Brain microvascular endothelial cell (primary cell): Measurements from ENCODE around the gene PTPRM.

Source experiments
- DNase-seq: peaks from one replicate; pipeline ENCODE4 v3.0.0-alpha.2; 2020
- H3K27ac ChIP-seq: fragments of 250-450 bp; sonication (Bioruptor Pico); 2 replicates; pipeline ENCODE4 v1.5.1; 2020; ENCODE audit warnings: mild to moderate bottlenecking, moderate library complexity
- H3K27me3 ChIP-seq: fragments of 250-450 bp; sonication (Bioruptor Pico); replicated peaks from 2 replicates; pipeline ENCODE4 v1.5.1; 2020; ENCODE audit warnings: mild to moderate bottlenecking
- H3K36me3 ChIP-seq: fragments of 250-450 bp; sonication (Bioruptor Pico); replicated peaks from 2 replicates; pipeline ENCODE4 v1.5.1; 2020; ENCODE audit warnings: mild to moderate bottlenecking
- H3K4me3 ChIP-seq: 2 replicates; pipeline ENCODE4 v1.5.1; 2011; ENCODE audit warnings: low read depth, mild to moderate bottlenecking, control low read depth, low read length, moderate library complexity
- CTCF ChIP-seq: IDR thresholded peaks from 2 replicates; pipeline ENCODE4 v1.5.1; 2011; ENCODE audit warnings: low read depth, mild to moderate bottlenecking, moderate library complexity, low read length, control low read depth, inconsistent platforms; ENCODE audit errors: missing control alignments
- in situ Hi-C: cut with HindIII; loops from 2 replicates; pipeline ENCODE4 v1.10.0; 2017; ENCODE audit warnings: low sequenced_read_pairs, low pct_ligation_motif_present

The PTPRM gene

GRCh38 chr18:7577706-7578105 is 10.6 kb downstream of the PTPRM start:
- Histone ChIP-seq H3K27me3 (no peaks in the 10 kb centered on the region), H3K4me3 (no peak overlapping the region), H3K36me3 (no peaks in the 10 kb centered on the region), H3K27ac (peak overlapping the region; percentile 83)
- in situ Hi-C loops = no loop called here
- DNase-seq = peak; percentile 91
- no peak for TF ChIP-seq CTCF

DNA sequence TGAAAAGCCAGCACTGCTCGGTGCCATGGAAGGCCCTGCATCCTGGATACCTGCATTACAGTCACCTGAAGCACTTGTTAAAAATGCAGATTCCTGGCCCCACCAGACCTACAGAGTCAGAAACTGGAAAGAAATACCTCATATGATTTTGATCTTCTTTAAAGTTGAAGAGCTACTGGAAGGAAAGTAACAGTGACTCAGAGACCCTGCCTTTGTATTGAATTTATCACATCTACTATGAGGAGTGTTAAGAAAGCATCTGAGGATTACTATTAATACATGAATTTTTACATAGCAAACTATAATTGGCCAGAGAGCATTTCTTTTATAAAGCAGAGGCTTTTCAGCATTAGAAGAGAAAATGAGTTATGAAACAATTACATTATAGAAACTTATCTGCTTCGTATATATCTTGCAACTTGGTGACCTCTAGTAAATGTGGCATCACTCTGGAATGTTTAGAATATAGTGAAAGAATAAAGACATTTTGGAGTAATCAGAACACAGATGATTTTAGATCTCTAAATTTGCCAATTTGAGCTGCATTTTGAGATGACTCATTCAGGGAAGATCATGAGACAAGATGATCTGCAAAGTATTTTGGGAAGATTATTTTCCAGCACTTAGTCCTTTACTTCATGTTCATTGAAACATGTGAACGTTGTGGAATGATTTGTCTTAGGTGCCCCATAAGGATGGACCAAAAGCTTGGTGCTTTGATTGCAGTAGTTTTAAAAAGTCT is 12.2 kb downstream of the PTPRM start:
- no peak for TF ChIP-seq CTCF
- DNase-seq = no peak
- Histone ChIP-seq H3K27ac (peak overlapping the region; percentile 28), H3K4me3 (no peak overlapping the region), H3K36me3 (no peaks in the 10 kb centered on the region), H3K27me3 (no peaks in the 10 kb centered on the region)
- in situ Hi-C loops = no loop called here

DNA sequence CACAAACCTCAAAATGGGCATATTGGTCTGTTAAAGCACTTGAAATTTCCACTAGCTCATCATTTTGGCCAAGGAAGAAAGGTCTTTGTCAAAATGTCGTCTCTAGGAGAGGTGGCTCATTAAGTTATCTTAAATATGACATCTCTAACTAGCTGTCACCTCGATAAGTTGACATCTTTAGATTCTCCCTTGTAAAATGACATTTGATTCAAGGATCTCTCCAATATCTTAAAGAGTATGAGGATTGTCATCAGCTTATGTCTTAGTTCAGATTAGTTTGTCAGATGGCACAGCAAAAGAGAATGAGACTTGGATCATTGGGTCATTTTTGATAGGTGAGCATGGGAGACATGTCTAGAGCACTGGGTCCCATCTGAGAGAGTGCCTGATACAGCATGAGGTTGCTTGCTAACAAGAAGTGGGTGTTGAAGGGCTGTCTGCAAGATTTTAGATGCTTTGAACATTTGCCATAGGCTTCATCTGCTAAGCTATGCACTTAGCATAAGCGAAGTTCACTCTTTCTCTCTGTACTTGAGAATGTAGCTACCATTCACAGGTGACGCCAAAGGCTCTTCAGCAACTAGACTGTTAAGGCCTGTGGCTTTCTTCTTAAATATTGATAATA is 12.9 kb downstream of the PTPRM start:
- no peak for DNase-seq
- Histone ChIP-seq H3K27me3 (no peaks in the 10 kb centered on the region), H3K27ac (peak overlapping the region; percentile 28), H3K36me3 (no peaks in the 10 kb centered on the region), H3K4me3 (no peak overlapping the region)
- in situ Hi-C loops = no loop called here
- no peak for TF ChIP-seq CTCF

GRCh38 chr18:7584646-7585275 is 17.6 kb downstream of the PTPRM start:
- no peak overlapping the region for H3K4me3 ChIP-seq
- no peak for TF ChIP-seq CTCF
- H3K27me3 ChIP-seq = no peaks in the 10 kb centered on the region
- H3K36me3 ChIP-seq = no peaks in the 10 kb centered on the region
- in situ Hi-C loops = no loop called here
- DNase-seq = no peak
- H3K27ac ChIP-seq = no peak overlapping the region

DNA sequence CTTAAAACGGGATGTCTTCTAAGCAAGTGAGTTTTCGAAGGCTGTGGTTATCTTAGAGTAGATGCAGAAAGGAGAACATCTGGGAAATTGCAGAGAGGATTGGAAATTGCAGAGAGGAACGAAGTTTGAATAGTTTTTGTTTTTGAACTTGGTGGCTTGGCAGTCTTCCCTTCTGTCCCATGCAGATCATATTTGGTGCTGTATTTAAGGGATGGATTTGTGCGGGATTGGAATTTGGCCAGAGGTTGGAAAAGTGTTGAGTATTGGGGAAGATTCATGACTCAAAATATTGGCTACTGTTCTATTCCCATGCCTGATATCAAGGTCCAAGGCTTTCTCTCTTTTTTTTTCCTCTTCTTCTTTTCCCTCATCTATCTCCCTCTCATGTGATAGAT is 18.2 kb downstream of the PTPRM start:
- in situ Hi-C loops = no loop called here
- Histone ChIP-seq H3K36me3 (no peaks in the 10 kb centered on the region), H3K27me3 (no peaks in the 10 kb centered on the region), H3K4me3 (no peak overlapping the region), H3K27ac (no peak overlapping the region)
- no peak for DNase-seq
- no peak for TF ChIP-seq CTCF
